Tibial nerve (tissue), 4 donors: ENCODE results near the gene ZFPL1. TPM values are rescaled to one million over a fixed set of nuclear protein-coding genes. Genes with fewer than 3 reads are reported as not detected.

Experiments used
- DNase-seq, 2 donors: peaks; one replicate each; pipeline ENCODE4 v3.0.0-alpha.2; 2019; ENCODE audit warnings: low spot score in 2 of 2
- H3K27ac ChIP-seq, 4 donors: fragments of 200-600 bp; sonication (generic) in 3 of 4; one replicate each; pipeline ENCODE4 v1.5.1; 2017 to 2019; ENCODE audit warnings: mild to moderate bottlenecking in 1 of 4
- H3K27me3 ChIP-seq, 2 donors: fragments of 200-600 bp; sonication (generic) in 1 of 2; one replicate each; pipeline versions ENCODE4 v1.5.1 to v1.6.0; 2017 to 2019
- H3K36me3 ChIP-seq, 3 donors: fragments of 200-600 bp; sonication (generic); one replicate each; pipeline ENCODE4 v1.5.1; 2018 to 2019
- H3K4me1 ChIP-seq, 4 donors: fragments of 200-600 bp; sonication (generic) in 3 of 4; one replicate each; pipeline ENCODE4 v1.5.1; 2017 to 2019
- H3K4me3 ChIP-seq, 4 donors: fragments of 200-600 bp; sonication (generic) in 3 of 4; one replicate each; pipeline ENCODE4 v1.5.1; 2017 to 2019; ENCODE audit warnings: mild to moderate bottlenecking in 1 of 4, moderate library complexity in 1 of 4
- H3K9me3 ChIP-seq, 4 donors: fragments of 200-600 bp; sonication (generic) in 3 of 4; one replicate each; pipeline ENCODE4 v1.5.1; 2017 to 2019
- CTCF ChIP-seq, 5 experiments: fragments of 200-600 bp in 3 of 5; fragments of 450-650 bp in 2 of 5; sonication (generic) in 3 of 5; IDR thresholded peaks; one replicate each; pipeline ENCODE4 v1.5.1; 2016 to 2019; ENCODE audit warnings: antibody characterized with exemption in 5 of 5, mild to moderate bottlenecking in 3 of 5, moderate library complexity in 2 of 5
- EP300 ChIP-seq, 2 donors: sonication (generic); formaldehyde crosslinking; IDR thresholded peaks; one replicate each; pipeline ENCODE4 v1.6.1; 2017; ENCODE audit warnings: antibody characterized with exemption in 2 of 2, mild to moderate bottlenecking in 1 of 2
- POLR2A ChIP-seq, 2 donors: fragments of 450-650 bp; IDR thresholded peaks; one replicate each; pipeline ENCODE4 v1.6.1; 2017; ENCODE audit warnings: antibody characterized with exemption in 2 of 2, mild to moderate bottlenecking in 2 of 2, moderate library complexity in 2 of 2
- WGBS, 2 donors: methylation state at CpG; one replicate each; pipeline ENCODE4 v1.1.5; 2018; 5-methylcytosine and 5-hydroxymethylcytosine counted together
- total RNA-seq, 4 donors: library from RNA; depleted of rRNA; stranded (reverse); fragments of >200 nt; gene quantifications; one replicate each; pipeline ENCODE4 v1.1.0, GENCODE V29; 2016

Gene ZFPL1
- total RNA-seq, 4 donors from 2014 or later = 28.0 to 48.3 (median 35.1) TPM

DNA sequence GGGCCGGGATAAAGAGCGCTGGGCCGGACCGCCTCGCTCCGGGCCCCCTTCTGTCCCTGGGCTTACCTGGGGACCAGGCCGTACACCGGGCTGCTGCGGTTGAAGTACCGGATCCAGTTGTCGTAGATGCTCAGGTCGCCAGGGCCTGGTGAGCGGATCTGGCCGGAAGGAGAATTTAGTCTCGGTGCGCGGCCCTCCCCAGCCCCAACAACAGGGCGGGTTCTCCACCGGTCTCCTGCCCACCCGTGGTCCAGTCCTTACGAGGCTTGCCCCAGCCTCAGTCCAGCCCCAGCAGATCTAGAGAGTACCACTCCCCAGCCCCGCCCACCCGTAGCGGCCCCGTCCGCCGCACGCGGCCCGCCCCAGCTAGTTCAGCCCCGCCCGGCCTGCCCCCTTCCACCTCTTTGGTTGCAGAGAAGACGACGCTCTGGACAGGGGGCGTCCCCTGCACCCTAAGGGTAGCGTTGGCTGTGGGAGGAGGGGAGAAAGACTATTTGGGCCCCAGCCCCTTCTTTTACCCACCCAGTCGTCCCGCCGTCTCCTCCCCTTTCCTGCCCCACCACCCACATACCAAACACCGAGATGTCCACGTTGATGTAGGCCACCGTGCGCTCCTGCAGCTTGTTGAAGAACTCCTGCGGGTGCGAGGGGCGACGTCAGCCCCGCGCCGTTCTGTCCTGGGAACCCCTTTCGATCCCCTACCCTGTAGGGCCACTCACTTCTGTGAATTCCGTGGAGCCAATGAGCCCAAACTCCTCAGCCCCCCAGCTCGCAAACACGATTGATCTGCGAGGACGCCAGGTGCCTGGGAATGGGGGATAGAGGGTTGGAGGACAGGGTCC is 36.2 kb upstream of the ZFPL1 start:
- Histone ChIP-seq H3K4me3 (peak overlapping the region; percentile 17 to 59 (median 48)), H3K4me1 (peaks cover 0 to 35% (median 3%) of the 10 kb centered on the region in 4 donors), H3K9me3 (no peaks in the 10 kb centered on the region), H3K36me3 (peaks cover 0 to 28% (median 0%) of the 10 kb centered on the region in 3 donors), H3K27ac (peak overlapping the region in 2 of 4 donors; percentile 64 to 74), H3K27me3 (no peaks in the 10 kb centered on the region)
- WGBS, 2 donors = 13 to 18% methylated on average over 52 to 54 of the region's 56 CpGs
- peak; percentile 8 to 19 for DNase-seq
- TF ChIP-seq CTCF (IDR thresholded peaks at IDR 0.05) = no peak
- no peak for TF ChIP-seq POLR2A (IDR thresholded peaks at IDR 0.05)
- TF ChIP-seq EP300 (IDR thresholded peaks at IDR 0.05) = no peak

- no peak overlapping the region for H3K27ac ChIP-seq
- H3K36me3 ChIP-seq = no peaks in the 10 kb centered on the region
- no peak for TF ChIP-seq POLR2A (IDR thresholded peaks at IDR 0.05)
- no peaks in the 10 kb centered on the region for H3K9me3 ChIP-seq
- H3K4me3 ChIP-seq = no peak overlapping the region
- H3K4me1 ChIP-seq = peaks cover 0 to 18% (median 3%) of the 10 kb centered on the region in 4 donors
- 65 to 68% methylated on average over 9 of the region's 9 CpGs for WGBS, 2 donors
- no peaks in the 10 kb centered on the region for H3K27me3 ChIP-seq
- no peak for DNase-seq
Observed at GRCh38 chr11:65051398-65051858, 32.6 kb upstream of the ZFPL1 start.

DNA sequence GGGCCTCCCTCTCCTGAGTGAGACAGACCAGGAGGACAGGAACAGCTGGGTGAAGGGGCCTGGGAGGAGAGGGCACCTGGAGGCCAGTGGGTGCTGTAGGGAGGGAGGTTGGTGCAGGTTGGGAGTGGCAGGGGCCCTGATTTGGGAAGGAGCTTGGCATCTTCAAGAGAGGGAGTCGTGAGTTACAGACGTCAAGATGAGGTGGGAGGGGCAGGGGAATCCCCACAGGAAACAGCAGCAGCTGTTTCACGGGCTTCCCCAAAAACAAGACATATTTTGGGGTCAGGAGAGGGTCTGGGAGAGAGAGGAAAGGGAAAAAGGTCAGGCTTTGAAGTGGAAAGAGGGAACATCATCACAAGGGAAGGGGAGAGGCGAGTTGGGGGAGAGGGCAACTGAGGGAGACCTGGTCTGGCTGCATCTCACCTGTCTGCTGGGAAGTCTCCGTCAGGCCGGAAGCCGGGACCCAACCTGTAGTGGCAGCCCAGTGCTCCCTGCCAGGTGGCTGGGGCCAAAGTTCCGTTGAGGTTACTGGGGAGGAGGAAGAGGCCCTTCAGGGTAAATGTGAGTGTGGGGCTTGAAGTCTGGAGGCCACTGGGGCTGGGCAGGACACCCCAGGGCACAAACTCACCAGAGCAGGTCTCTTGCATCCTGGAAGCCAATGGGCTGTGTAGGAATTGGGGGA is 30.1 kb upstream of the ZFPL1 start:
- TF ChIP-seq POLR2A (IDR thresholded peaks at IDR 0.05) = no peak
- TF ChIP-seq EP300 (IDR thresholded peaks at IDR 0.05) = no peak

GRCh38 chr11:65055538-65055937 is 28.5 kb upstream of the ZFPL1 start:
- no peak overlapping the region for H3K4me3 ChIP-seq
- 81 to 86% methylated on average over 1 of the region's 1 CpG for WGBS, 2 donors
- H3K27me3 ChIP-seq = no peaks in the 10 kb centered on the region
- TF ChIP-seq EP300 (IDR thresholded peaks at IDR 0.05) = no peak
- no peak for TF ChIP-seq CTCF (IDR thresholded peaks at IDR 0.05)
- no peak overlapping the region for H3K27ac ChIP-seq
- H3K9me3 ChIP-seq = no peaks in the 10 kb centered on the region
- no peak for DNase-seq
- H3K36me3 ChIP-seq = no peaks in the 10 kb centered on the region
- no peaks in the 10 kb centered on the region for H3K4me1 ChIP-seq

More for the DNA sequence above, 30.1 kb upstream of the ZFPL1 start:
- DNase-seq = no peak
- no peaks in the 10 kb centered on the region for H3K27me3 ChIP-seq
- H3K36me3 ChIP-seq = no peaks in the 10 kb centered on the region
- H3K9me3 ChIP-seq = no peaks in the 10 kb centered on the region
- no peak overlapping the region for H3K27ac ChIP-seq
- H3K4me3 ChIP-seq = no peak overlapping the region
- H3K4me1 ChIP-seq = no peaks in the 10 kb centered on the region
- 50 to 51% methylated on average over 8 of the region's 8 CpGs for WGBS, 2 donors

GRCh38 chr11:65056999-65057398 is 27.0 kb upstream of the ZFPL1 start:
- no peak for DNase-seq
- no peaks in the 10 kb centered on the region for H3K4me1 ChIP-seq
- no peaks in the 10 kb centered on the region for H3K27me3 ChIP-seq
- WGBS, 2 donors = 87 to 88% methylated on average over 6 of the region's 6 CpGs
- H3K9me3 ChIP-seq = peaks cover 0 to 3% (median 0%) of the 10 kb centered on the region in 4 donors
- H3K36me3 ChIP-seq = no peaks in the 10 kb centered on the region
- TF ChIP-seq EP300 (IDR thresholded peaks at IDR 0.05) (no peak), CTCF (IDR thresholded peaks at IDR 0.05) (no peak), POLR2A (IDR thresholded peaks at IDR 0.05) (no peak)
- no peak overlapping the region for H3K4me3 ChIP-seq
- no peak overlapping the region for H3K27ac ChIP-seq

GRCh38 chr11:65057526-65057925 is 26.5 kb upstream of the ZFPL1 start:
- Histone ChIP-seq H3K27ac (no peak overlapping the region), H3K9me3 (peaks cover 0 to 3% (median 0%) of the 10 kb centered on the region in 4 donors), H3K4me3 (no peak overlapping the region), H3K4me1 (no peaks in the 10 kb centered on the region), H3K27me3 (no peaks in the 10 kb centered on the region), H3K36me3 (no peaks in the 10 kb centered on the region)
- WGBS, 2 donors = 81 to 83% methylated on average over 7 of the region's 7 CpGs
- no peak for TF ChIP-seq EP300 (IDR thresholded peaks at IDR 0.05)
- no peak for TF ChIP-seq POLR2A (IDR thresholded peaks at IDR 0.05)
- TF ChIP-seq CTCF (IDR thresholded peaks at IDR 0.05) = no peak
- no peak for DNase-seq
